Measurements from ENCODE around the gene RWDD4. TPM values are rescaled to one million over a fixed set of nuclear protein-coding genes. Genes with fewer than 3 reads are reported as not detected.
"Not testable (repeated sequence)": the region's sequence is repeated elsewhere in the genome, so short reads cannot be mapped to it uniquely, and the experiment has no call there.

RWDD4 gene
- total RNA-seq, 4 donors from 2014 or later, result 16.3 to 19.7 (median 18.1) TPM

GRCh38 chr4:183631577-183632198, 27.3 kb downstream of the RWDD4 start:
- TF ChIP-seq CTCF (IDR thresholded peaks at IDR 0.05), result no peak
- DNase-seq (ENCODE audit: low spot score), result no peak
- no peak for ATAC-seq (ENCODE audit: low FRiP score)

DNA sequence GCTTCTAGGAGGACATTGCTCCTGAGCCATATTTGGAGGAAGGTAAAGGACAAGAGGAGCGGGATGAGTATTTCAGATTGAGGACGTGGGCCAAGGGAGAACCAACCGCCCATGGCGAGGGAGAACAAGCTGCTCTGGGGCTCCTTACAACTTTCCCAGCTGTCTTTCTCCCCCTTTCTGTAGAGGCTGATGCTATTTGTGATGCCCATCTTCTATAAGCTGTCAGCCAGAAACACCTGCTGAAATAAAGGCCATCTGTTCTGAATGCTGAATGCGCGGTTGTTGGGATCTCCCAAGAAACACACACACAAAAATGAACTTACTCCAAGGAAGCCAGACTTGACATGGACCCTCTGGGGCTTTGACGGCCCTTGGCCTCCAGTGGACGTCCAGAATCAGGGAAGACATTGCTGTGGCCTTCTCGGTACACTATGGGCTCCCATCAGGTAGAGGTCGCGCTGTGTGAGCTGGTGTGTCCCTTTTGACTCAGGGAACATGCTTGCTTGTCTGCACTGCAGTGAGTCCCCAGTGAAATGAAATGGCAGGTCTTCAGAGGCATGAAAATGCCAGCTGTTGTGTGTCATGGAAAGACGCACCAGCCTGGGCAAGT, 30.9 kb downstream of the RWDD4 start:
- no peak for DNase-seq (ENCODE audit: low spot score)
- no peak for ATAC-seq (ENCODE audit: low FRiP score)
- no peak for TF ChIP-seq CTCF (IDR thresholded peaks at IDR 0.05)

DNA sequence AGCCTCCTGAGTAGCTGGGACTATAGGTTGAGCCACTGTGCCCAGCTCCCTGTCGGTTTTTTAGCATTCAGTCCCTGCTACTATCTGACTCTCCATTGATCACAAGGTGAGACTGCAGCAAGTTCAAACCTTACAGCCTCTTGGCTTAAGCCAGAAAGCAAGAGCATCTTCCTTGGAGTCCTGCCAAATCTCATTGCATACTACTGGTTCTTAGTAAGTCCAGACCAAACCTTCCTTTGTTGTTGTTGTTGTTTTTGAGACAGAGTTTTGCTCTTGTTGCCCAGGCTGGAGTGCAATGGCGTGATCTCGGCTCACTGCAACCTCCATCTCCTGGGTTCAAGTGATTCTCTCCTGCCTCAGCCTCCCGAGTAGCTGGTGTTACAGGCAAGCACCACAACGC, 31.7 kb downstream of the RWDD4 start:
- ATAC-seq (ENCODE audit: low FRiP score); DNase-seq (ENCODE audit: low spot score): not testable (repeated sequence)

DNA sequence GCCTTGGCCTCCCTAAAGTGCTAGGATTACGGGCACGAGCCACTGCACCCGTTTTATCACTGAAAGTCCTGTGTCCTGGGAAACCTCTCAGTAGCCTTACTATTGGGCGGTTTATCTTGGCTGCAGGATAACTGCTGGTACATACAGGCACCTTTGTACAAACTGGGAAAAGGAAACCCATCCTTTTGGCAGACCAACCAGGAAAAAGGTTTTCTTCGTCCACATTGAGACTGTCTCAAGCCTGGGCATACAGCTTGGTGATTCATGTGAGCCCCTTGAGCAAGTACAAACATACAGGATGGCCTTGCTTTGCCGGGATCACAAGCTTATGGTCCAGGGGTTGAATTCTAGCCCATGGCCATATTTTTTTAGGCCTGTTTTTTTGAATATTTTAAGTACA, 32.8 kb downstream of the RWDD4 start:
- ATAC-seq (ENCODE audit: low FRiP score), result no peak
- TF ChIP-seq CTCF (IDR thresholded peaks at IDR 0.05), result no peak
- no peak for DNase-seq (ENCODE audit: low spot score)

DNA sequence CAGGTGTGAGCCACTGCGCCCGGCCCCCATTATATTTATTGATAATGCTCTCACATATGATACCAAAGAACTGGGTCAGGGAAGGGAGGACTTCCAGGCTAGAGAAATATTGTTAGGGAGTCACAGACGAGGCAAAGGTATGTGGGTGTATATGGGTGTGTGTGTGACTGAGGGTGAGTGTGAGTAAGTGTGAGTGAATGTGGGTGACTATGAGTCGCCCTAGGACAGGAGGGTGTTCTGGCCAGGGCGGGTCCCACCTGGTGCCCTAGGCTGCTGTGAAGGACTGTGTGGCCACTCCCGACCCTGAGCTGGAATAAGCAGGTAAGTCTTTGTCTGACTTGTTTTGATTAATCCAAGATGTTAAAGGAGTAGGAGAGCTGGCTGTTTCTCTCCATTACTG, 34.4 kb downstream of the RWDD4 start:
- no peak for TF ChIP-seq CTCF (IDR thresholded peaks at IDR 0.05)
- DNase-seq (ENCODE audit: low spot score), result no peak
- no peak for ATAC-seq (ENCODE audit: low FRiP score)

- ATAC-seq (ENCODE audit: low FRiP score) (no peak), DNase-seq (ENCODE audit: low spot score) (no peak)
- no peak for TF ChIP-seq CTCF (IDR thresholded peaks at IDR 0.05)
Observed at GRCh38 chr4:183621875-183622274, 37.1 kb downstream of the RWDD4 start.

- ATAC-seq (ENCODE audit: low FRiP score) (no peak), DNase-seq (ENCODE audit: low spot score) (no peak)
- no peak for TF ChIP-seq CTCF (IDR thresholded peaks at IDR 0.05)
Observed at GRCh38 chr4:183620421-183620820, 38.6 kb downstream of the RWDD4 start.
